IMR-90 (cell line): ENCODE results near the gene ABCC5. TPM values are rescaled to one million over a fixed set of nuclear protein-coding genes. Genes with fewer than 3 reads are reported as not detected.

Source experiments
- ATAC-seq: fragments of 200-7000 bp; cut with Tn5 transposase; 2 replicates; pipeline ENCODE4 v1.9.1; 2020; ENCODE audit warnings: low read depth, mild to moderate bottlenecking, moderate library complexity
- BruUV-seq: library from RNA; stranded (reverse); fragments of 400-500 nt; replicated peaks from 2 replicates; lab custom pipeline; 2021; lab: Mats Ljungman, UMichigan
- CTCF ChIA-PET: fragments of 300-600 bp; formaldehyde crosslinking; extraction: SDS; loops from one replicate; lab custom pipeline; 2021; ENCODE audit warnings: antibody characterized with exemption; lab: Yijun Ruan, JAX
- POLR2A ChIA-PET: fragments of 300-600 bp; sonication (Branson Sonifier 250); formaldehyde crosslinking; loops from one replicate; lab custom pipeline; 2022; ENCODE audit warnings: antibody characterized with exemption; ENCODE audit not compliant: unreplicated experiment; lab: Charles Lee
- DNase-seq: peaks from one replicate; pipeline ENCODE4 v3.0.0; 2013
- H2AFZ ChIP-seq: replicated peaks from 2 replicates; pipeline ENCODE3; 2013; ENCODE audit warnings: low read length, mild to moderate bottlenecking; ENCODE audit not compliant: poor library complexity
- H2AK5ac ChIP-seq: 2 replicates; pipeline ENCODE4 v1.6.1; 2013; ENCODE audit warnings: low read depth, low read length, inconsistent platforms
- H2AK9ac ChIP-seq: replicated peaks from 2 replicates; pipeline ENCODE3; 2013; ENCODE audit warnings: mild to moderate bottlenecking, low read depth, low read length, moderate library complexity; ENCODE audit not compliant: poor library complexity
- H2BK120ac ChIP-seq: 2 replicates; pipeline ENCODE4 v1.6.1; 2013; ENCODE audit warnings: low read depth, low read length, inconsistent platforms
- H2BK15ac ChIP-seq: 3 replicates; pipeline ENCODE4 v1.6.1; 2013; ENCODE audit warnings: low read depth, low read length, inconsistent platforms
- H2BK20ac ChIP-seq: 2 replicates; pipeline ENCODE4 v1.6.1; 2013; ENCODE audit warnings: low read depth, mild to moderate bottlenecking, inconsistent platforms, low read length, moderate library complexity
- H2BK5ac ChIP-seq: 2 replicates; pipeline ENCODE4 v1.6.1; 2013; ENCODE audit warnings: mild to moderate bottlenecking, low read depth, low read length, inconsistent platforms; ENCODE audit not compliant: poor library complexity, severe bottlenecking
- H3K14ac ChIP-seq: replicated peaks from 2 replicates; pipeline ENCODE4 v1.6.1; 2013; ENCODE audit warnings: low read depth, low read length, inconsistent platforms
- H3K18ac ChIP-seq: 2 replicates; pipeline ENCODE4 v1.6.1; 2013; ENCODE audit warnings: low read depth, low read length, control low read depth
- H3K23ac ChIP-seq: 2 replicates; pipeline ENCODE4 v1.6.1; 2013; ENCODE audit warnings: low read depth, low read length, inconsistent platforms
- H3K27ac ChIP-seq: 2 replicates; pipeline ENCODE4 v1.5.1; 2013; ENCODE audit warnings: mild to moderate bottlenecking, control low read depth, low read length; ENCODE audit not compliant: insufficient read depth
- H3K27me3 ChIP-seq: 2 replicates; pipeline ENCODE4 v1.6.1; 2013; ENCODE audit warnings: low read length; ENCODE audit not compliant: control insufficient read depth, insufficient read depth
- H3K36me3 ChIP-seq: 2 replicates; pipeline ENCODE4 v1.6.1; 2013; ENCODE audit warnings: low read length, mixed read lengths; ENCODE audit not compliant: control insufficient read depth, insufficient read depth
- H3K4ac ChIP-seq: 2 replicates; pipeline ENCODE4 v1.6.1; 2013; ENCODE audit warnings: low read depth, low read length, inconsistent platforms
- H3K4me1 ChIP-seq: 2 replicates; pipeline ENCODE4 v1.6.1; 2013; ENCODE audit warnings: low read length, mixed read lengths; ENCODE audit not compliant: control insufficient read depth, insufficient read depth
- H3K4me2 ChIP-seq: 2 replicates; pipeline ENCODE4 v1.6.1; 2013; ENCODE audit warnings: low read depth, mild to moderate bottlenecking, control low read depth, low read length, moderate library complexity
- H3K4me3 ChIP-seq: 2 replicates; pipeline ENCODE4 v1.5.1; 2013; ENCODE audit warnings: low read depth, mild to moderate bottlenecking, control low read depth, low read length, moderate library complexity; ENCODE audit not compliant: insufficient read depth
- H3K56ac ChIP-seq: 2 replicates; pipeline ENCODE4 v1.6.1; 2013; ENCODE audit warnings: low read length, inconsistent platforms; ENCODE audit not compliant: insufficient read depth; ENCODE audit errors: extremely low read depth
- H3K79me1 ChIP-seq, 2 experiments: 2 replicates each; pipeline ENCODE4 v1.6.1; 2013; ENCODE audit warnings: low read length in 2 of 2, inconsistent platforms in 1 of 2, low read depth in 1 of 2
- H3K9ac ChIP-seq: 2 replicates; pipeline ENCODE4 v1.6.1; 2013; ENCODE audit warnings: low read depth, low read length, control low read depth
- H3K9me1 ChIP-seq: 2 replicates; pipeline ENCODE4 v1.6.1; 2013; ENCODE audit warnings: low read length, inconsistent platforms; ENCODE audit not compliant: insufficient read depth
- H3K9me3 ChIP-seq: 2 replicates; pipeline ENCODE4 v1.6.1; 2013; ENCODE audit warnings: low read length; ENCODE audit not compliant: control insufficient read depth, insufficient read depth
- H4K20me1 ChIP-seq: 2 replicates; pipeline ENCODE4 v1.6.1; 2013; ENCODE audit warnings: low read length, inconsistent platforms; ENCODE audit not compliant: insufficient read depth
- H4K5ac ChIP-seq: 2 replicates; pipeline ENCODE4 v1.6.1; 2013; ENCODE audit warnings: mild to moderate bottlenecking, low read depth, low read length, control low read depth
- H4K8ac ChIP-seq, 2 experiments: 2 replicates each; pipeline ENCODE4 v1.6.1; 2013; ENCODE audit warnings: low read depth in 2 of 2, low read length in 2 of 2, control low read depth in 1 of 2, inconsistent platforms in 1 of 2
- H4K91ac ChIP-seq: 2 replicates; pipeline ENCODE4 v1.6.1; 2013; ENCODE audit warnings: low read depth, low read length, inconsistent platforms; ENCODE audit not compliant: insufficient read depth
- CTCF ChIP-seq: conservative IDR thresholded peaks from 2 replicates; pipeline ENCODE4 v1.5.1; 2012; ENCODE audit warnings: mild to moderate bottlenecking, low read depth, low read length, improper control_type of control experiment
- MAZ ChIP-seq: IDR thresholded peaks from 2 replicates; pipeline ENCODE4 v1.6.1; 2012; ENCODE audit warnings: low read depth, mild to moderate bottlenecking, low read length, improper control_type of control experiment, moderate library complexity, borderline replicate concordance
- NFE2L2 ChIP-seq: fragments of 150-350 bp; IDR thresholded peaks from 2 replicates; pipeline ENCODE4 v1.6.1; 2016; ENCODE audit warnings: low read depth, mild to moderate bottlenecking, low read length
- RCOR1 ChIP-seq: IDR thresholded peaks from 2 replicates; pipeline ENCODE4 v1.6.1; 2012; ENCODE audit warnings: mild to moderate bottlenecking, low read length, improper control_type of control experiment; ENCODE audit not compliant: insufficient replicate concordance
- RFX5 ChIP-seq: IDR thresholded peaks from 2 replicates; pipeline ENCODE4 v1.8.0; 2012; ENCODE audit warnings: low read depth, mild to moderate bottlenecking, low read length, moderate library complexity
- WGBS, 2 experiments: methylation state at CpG; one replicate each; pipeline versions ENCODE4 v1.1.5 to v1.1.7; 2013; ENCODE audit warnings: missing lambda C conversion rate in 2 of 2; ENCODE audit not compliant: insufficient read length in 1 of 2; ENCODE audit errors: extremely low coverage in 2 of 2; 5-methylcytosine and 5-hydroxymethylcytosine counted together
- dilution Hi-C: fragments of 300-500 bp; cut with HindIII; formaldehyde crosslinking; loops from one replicate; pipeline ENCODE4 v1.14.3; 2018; ENCODE audit warnings: low sequenced_read_pairs; ENCODE audit not compliant: unreplicated experiment
- in situ Hi-C: fragments of 300-500 bp; cut with MboI; formaldehyde crosslinking; loops from 3 replicates; pipeline ENCODE4 v1.14.3; 2019; ENCODE audit warnings: low sequenced_read_pairs, inconsistent platforms, mixed read lengths
- intact Hi-C: fragments of 100-400 bp; cut with micrococcal nuclease; formaldehyde crosslinking; loops from 2 replicates; pipeline ENCODE4 v1.10.0; 2022
- polyA plus RNA-seq, 3 experiments: library from polyadenylated mRNA; depleted of rRNA; stranded (reverse); fragments of >200 nt; gene quantifications; 2 replicates each; pipeline ENCODE4 v1.2.3, GENCODE V29; 2012; ENCODE audit warnings: low replicate concordance in 1 of 3
- total RNA-seq: library from RNA; depleted of rRNA; stranded (reverse); fragments of >200 nt; gene quantifications from 2 replicates; pipeline ENCODE4 v1.2.3, GENCODE V29; 2012

ABCC5 gene
- total and polyA plus RNA-seq, 2 of the 4 experiments (the other 2 are of a cell fraction): 8.4 to 17.7 TPM

DNA sequence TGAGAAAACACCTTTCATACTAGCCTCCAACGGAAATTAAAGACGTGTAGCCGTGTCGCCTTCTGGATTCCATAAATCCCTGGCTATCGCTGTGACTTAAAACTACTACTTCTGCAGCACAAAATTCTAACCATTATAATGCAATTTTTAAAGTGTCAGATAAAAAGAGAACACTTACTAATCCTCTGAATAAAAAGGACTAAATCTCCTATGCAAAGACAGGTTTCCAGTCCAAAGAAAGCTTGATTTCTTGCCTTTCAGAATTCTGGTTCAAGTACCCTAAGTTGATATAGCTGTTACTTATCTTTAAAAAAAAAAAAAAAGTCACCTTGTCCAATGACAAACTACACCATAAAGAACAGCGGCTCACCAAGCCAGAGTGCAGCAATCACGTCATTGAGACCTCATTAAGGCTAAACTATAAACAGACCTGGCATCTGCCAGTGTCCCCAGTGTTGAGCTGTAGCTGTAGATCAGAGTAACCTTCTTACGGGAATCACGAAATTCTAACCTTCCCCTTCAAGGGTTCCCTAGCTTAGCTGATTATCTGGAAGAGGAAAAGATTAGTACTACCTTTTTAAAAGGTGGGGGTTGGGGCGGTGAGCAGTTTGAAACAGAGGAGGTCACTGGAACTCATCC, 2.2 kb downstream of the ABCC5 start:
- no CpG with 5 or more reads among the region's 10 CpGs for WGBS, 2 experiments
- Histone ChIP-seq H2BK20ac (no peak overlapping the region), H3K18ac (no peak overlapping the region), H2BK5ac (no peak overlapping the region), H4K91ac (no peak overlapping the region), H4K8ac (peak overlapping the region in 1 of 2 experiments; percentile 14; a peak in 1 of 4 replicates), H3K9ac (no peak overlapping the region), H2AK5ac (no peak overlapping the region), H3K4ac (no peak overlapping the region), H2BK15ac (no peak overlapping the region), H3K9me1 (peaks cover 3% of the 10 kb centered on the region), H3K14ac (peak overlapping the region; percentile 58; the same call in 1 of the 2 replicates), H2AFZ (no peak overlapping the region), H3K4me3 (no peak overlapping the region), H3K27ac (no peak overlapping the region), H3K56ac (no peak overlapping the region), H3K79me1 (peaks cover 15 to 27% of the 10 kb centered on the region in 2 experiments), H4K20me1 (no peaks in the 10 kb centered on the region), H3K4me2 (peak overlapping the region; percentile 30; the same call in 1 of the 2 replicates), H3K36me3 (no peaks in the 10 kb centered on the region), H2AK9ac (no peak overlapping the region), H4K5ac (no peak overlapping the region), H2BK120ac (no peak overlapping the region), H3K9me3 (no peaks in the 10 kb centered on the region), H3K4me1 (peaks cover 7% of the 10 kb centered on the region), H3K27me3 (no peaks in the 10 kb centered on the region), H3K23ac (no peak overlapping the region; the same call in 1 of the 2 replicates)
- intact Hi-C loops (loop anchor here (2.0 to 10.0 kb wide), 2 partner anchors 27 to 239 kb away; no protein-coding TSS in a partner anchor), dilution Hi-C loops (no loop called here), in situ Hi-C loops (loop anchor here (10.0 kb wide), 1 partner anchor 121 kb away; no protein-coding TSS in a partner anchor)
- ChIA-PET CTCF (interaction anchor here (1.1 kb wide), 1 partner anchor 118 kb away, joined by 3 read pairs; no protein-coding TSS in a partner anchor), POLR2A (interaction anchor here (0.6 kb wide), 1 partner anchor 234 kb away, joined by 9 read pairs; the partner anchor contains the start of gene EEF1AKMT4)
- no peak for TF ChIP-seq RFX5
- no peak for TF ChIP-seq RCOR1
- TF ChIP-seq CTCF: no peak
- TF ChIP-seq MAZ: no peak
- no peak for TF ChIP-seq NFE2L2
- BruUV-seq: no TSS peak
- peak; percentile 41 for DNase-seq
- no peak for ATAC-seq
